Type B pancreatic cell (in vitro differentiated cells): ENCODE data around the gene BSPH1. TPM values are rescaled to one million over a fixed set of nuclear protein-coding genes. Genes with fewer than 3 reads are reported as not detected.

Experiments used
- DNase-seq: peaks from one replicate; pipeline ENCODE4 v3.0.0; 2021; ENCODE audit warnings: mixed read lengths; ENCODE audit not compliant: unreplicated experiment; ENCODE audit errors: extremely low spot score
- H3K27ac Mint-ChIP-seq: 2 replicates; pipeline ENCODE4 v1.8.0; 2021; ENCODE audit warnings: mild to moderate bottlenecking, mixed read lengths
- H3K27me3 Mint-ChIP-seq: 2 replicates; pipeline ENCODE4 v1.8.0; 2021; ENCODE audit warnings: mixed read lengths
- H3K36me3 Mint-ChIP-seq: 2 replicates; pipeline ENCODE4 v1.8.0; 2021; ENCODE audit warnings: mixed read lengths
- H3K4me1 Mint-ChIP-seq: one replicate; pipeline ENCODE4 v1.8.0; 2021; ENCODE audit warnings: mixed read lengths; ENCODE audit not compliant: unreplicated experiment
- H3K4me3 Mint-ChIP-seq: 2 replicates; pipeline ENCODE4 v1.8.0; 2021; ENCODE audit warnings: mild to moderate bottlenecking, mixed read lengths
- H3K9me3 Mint-ChIP-seq: 2 replicates; pipeline ENCODE4 v1.8.0; 2021; ENCODE audit warnings: mixed read lengths
- CTCF ChIP-seq: fragments of 200-600 bp; sonication (generic); conservative IDR thresholded peaks from 2 replicates; pipeline ENCODE4 v1.5.0; 2021; ENCODE audit warnings: antibody characterized with exemption, mild to moderate bottlenecking
- total RNA-seq: library from RNA; stranded (reverse); gene quantifications from 2 replicates; pipeline ENCODE4 v1.2.1, GENCODE V29; 2021; ENCODE audit warnings: low replicate concordance

The BSPH1 gene
- total RNA-seq, 1 donor from 2014 or later, result not detected

GRCh38 chr19:48004236-48004635 lies 12.3 kb upstream of the BSPH1 start:
- Mint-ChIP-seq H3K4me1 (no peaks in the 10 kb centered on the region), H3K27me3 (peaks cover 3% of the 10 kb centered on the region), H3K27ac (no peak overlapping the region), H3K36me3 (no peaks in the 10 kb centered on the region), H3K4me3 (no peak overlapping the region), H3K9me3 (peaks cover 5% of the 10 kb centered on the region)
- TF ChIP-seq CTCF, result no peak
- DNase-seq, result no peak

DNA sequence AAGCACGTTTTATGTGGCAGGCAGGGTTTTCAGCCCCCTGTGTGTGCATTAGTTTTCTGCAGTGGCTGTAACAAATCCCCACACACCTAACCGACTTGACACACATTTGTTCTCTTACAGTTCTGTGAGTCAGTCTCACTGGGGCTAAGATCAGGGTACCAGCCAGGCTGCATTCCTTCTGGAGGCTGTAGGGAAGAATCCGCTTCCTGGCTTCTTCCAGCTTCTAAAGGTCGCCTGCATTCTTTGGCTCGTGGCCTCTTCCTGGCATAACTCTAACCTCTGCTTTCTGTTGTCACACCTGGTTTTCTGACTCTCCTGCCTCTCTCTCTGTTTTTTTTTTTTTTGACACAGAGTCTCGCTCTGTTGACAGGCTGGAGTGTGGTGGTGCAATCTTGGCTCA lies 8.9 kb upstream of the BSPH1 start:
- no peaks in the 10 kb centered on the region for H3K36me3 Mint-ChIP-seq
- H3K4me1 Mint-ChIP-seq, result no peaks in the 10 kb centered on the region
- no peak overlapping the region for H3K27ac Mint-ChIP-seq
- peaks cover 13% of the 10 kb centered on the region for H3K27me3 Mint-ChIP-seq
- no peaks in the 10 kb centered on the region for H3K9me3 Mint-ChIP-seq
- no peak overlapping the region for H3K4me3 Mint-ChIP-seq
- no peak for DNase-seq
- no peak for TF ChIP-seq CTCF

DNA sequence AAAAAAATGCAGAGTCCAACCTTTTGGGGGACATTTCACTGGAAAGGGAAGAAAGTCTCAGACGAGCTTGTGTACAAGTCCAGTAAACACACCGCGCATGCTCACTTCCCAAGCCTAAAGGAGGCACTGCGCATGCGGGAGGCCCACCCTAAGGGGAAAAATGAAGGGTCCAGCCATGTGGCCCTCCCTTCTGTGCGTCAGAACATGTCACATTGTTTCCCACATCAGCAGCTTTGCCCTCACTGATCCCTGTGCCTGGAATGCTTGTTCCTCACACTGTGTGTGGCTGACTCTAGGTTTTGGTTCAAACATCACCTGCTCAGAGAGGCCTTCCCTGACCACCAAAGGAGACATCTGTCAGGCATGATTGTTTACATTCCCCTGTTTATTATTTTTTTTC lies 6.8 kb upstream of the BSPH1 start:
- no peak overlapping the region for H3K4me3 Mint-ChIP-seq
- DNase-seq, result no peak
- H3K36me3 Mint-ChIP-seq, result no peaks in the 10 kb centered on the region
- no peaks in the 10 kb centered on the region for H3K9me3 Mint-ChIP-seq
- peaks cover 22% of the 10 kb centered on the region for H3K27me3 Mint-ChIP-seq
- no peak for TF ChIP-seq CTCF
- no peak overlapping the region for H3K27ac Mint-ChIP-seq
- H3K4me1 Mint-ChIP-seq, result no peaks in the 10 kb centered on the region

DNA sequence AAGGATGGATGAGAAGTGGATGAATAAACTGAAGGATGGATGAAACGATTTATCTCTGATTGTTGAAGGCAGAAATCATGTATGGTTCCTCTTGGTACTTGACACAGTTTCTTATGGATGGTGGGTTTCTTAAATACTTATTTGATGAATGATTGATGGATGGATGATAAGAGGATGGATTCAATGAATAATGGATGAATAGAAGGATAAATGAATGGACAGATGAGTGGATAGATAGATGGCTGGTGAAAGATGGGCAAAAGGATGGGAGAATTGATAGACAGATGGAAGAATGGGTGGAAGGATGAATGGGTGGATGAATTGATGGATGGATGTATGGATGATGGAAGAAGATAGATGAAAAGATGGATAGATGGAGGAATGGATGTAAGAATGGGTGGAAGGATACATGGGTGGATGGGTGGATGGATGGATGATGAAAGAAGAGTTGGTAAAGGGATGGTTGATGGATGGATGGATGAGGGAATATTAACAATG lies 4.3 kb upstream of the BSPH1 start:
- Mint-ChIP-seq H3K27ac (no peak overlapping the region), H3K36me3 (no peaks in the 10 kb centered on the region), H3K4me3 (no peak overlapping the region), H3K9me3 (no peaks in the 10 kb centered on the region), H3K27me3 (peaks cover 25% of the 10 kb centered on the region), H3K4me1 (no peaks in the 10 kb centered on the region)
- no peak for DNase-seq
- no peak for TF ChIP-seq CTCF

DNA sequence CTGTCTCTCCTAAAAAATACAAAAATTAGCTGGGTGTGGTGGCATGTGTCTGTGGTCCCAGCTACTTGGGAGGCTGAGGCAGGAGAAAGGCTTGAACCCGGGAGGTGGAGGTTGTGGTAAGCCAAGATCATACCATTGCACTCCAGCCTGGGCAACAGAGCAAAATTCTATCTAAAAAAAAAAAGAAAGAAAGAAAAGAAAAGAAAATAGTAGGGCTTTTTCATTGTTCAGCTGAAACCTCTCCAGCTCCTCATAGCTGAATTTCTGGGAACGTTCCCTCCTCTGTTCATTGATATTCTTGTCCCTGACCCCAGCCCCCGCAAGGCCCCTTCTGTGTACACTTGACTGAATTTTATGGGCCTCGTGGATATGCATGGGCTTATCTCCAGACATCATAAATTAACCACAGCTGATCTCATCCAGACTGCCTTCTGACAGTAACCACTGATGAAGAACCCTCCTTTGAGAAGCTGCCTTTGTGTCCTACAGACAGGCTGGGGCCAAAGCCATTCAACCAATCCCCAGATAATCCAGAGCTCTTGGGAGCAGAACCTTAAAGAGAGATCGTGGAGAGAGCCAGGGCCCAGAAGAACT lies 2.3 kb upstream of the BSPH1 start, which contains the start of gene ELSPBP1:
ELSPBP1 (plus strand) TSS at position 424 of the 594 bp plus-strand sequence. CDS start 14,036 bp downstream, outside the sequence.
- Mint-ChIP-seq H3K27ac (no peak within 1 kb of the TSS), H3K9me3 (no peaks in the 10 kb centered on the region), H3K36me3 (no peaks in the 10 kb centered on the region), H3K27me3 (peaks cover 45% of the 10 kb centered on the region), H3K4me1 (no peaks in the 10 kb centered on the region), H3K4me3 (no peak within 1 kb of the TSS)
- no peak for DNase-seq
- no peak for TF ChIP-seq CTCF
